ENCODE data around the gene MTHFR. TPM values are rescaled to one million over a fixed set of nuclear protein-coding genes. Genes with fewer than 3 reads are reported as not detected.

MTHFR gene
- total and polyA plus RNA-seq, 2 of the 4 experiments (the other 2 are of a cell fraction): 7.3 to 7.4 TPM

DNA sequence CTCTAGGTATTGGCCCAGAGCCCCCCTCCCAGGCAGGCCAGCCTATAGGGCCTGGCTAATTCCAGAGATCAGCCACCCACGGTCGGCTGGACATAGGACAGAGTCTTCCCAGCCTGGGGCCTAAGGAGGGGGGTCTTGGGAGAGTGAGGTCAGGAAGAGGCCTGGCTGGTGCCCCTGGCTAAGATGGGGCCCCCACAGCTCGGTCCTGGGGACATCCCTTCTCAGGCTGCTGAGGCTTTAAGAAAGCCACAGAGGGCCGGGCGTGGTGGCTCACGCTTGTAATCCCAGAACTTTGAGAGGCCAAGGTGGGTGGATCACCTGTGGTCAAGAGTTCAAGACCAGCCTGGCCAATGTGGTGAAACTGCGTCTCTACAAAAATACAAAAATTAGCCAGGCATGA, 41.2 kb downstream of the MTHFR start:
- dilution Hi-C loops (cut with HindIII; ENCODE audit: low sequenced_read_pairs, unreplicated experiment): no loop called here
- POLR2A ChIA-PET (ENCODE audit: unreplicated experiment): no interaction called here
- H2AK9ac ChIP-seq (replicated peaks; ENCODE audit: low read depth, low read length, poor library complexity): no peak overlapping the region

More for the DNA sequence above, 41.2 kb downstream of the MTHFR start:
- DNase-seq: no peak
- H4K5ac ChIP-seq (ENCODE audit: low read depth, low read length): no peak overlapping the region
- WGBS, 2 experiments (ENCODE audit: extremely low coverage in 2 of 2, insufficient read length in 1 of 2): 73% methylated on average over 4 of the region's 7 CpGs; no CpG with 5 or more reads in 1 of the 2 experiments
- no peak overlapping the region for H4K8ac ChIP-seq (ENCODE audit: low read depth in 2 of 2, low read length in 2 of 2)
- no peak overlapping the region for H3K23ac ChIP-seq (ENCODE audit: low read depth, low read length)
- no peak overlapping the region for H3K4me2 ChIP-seq (ENCODE audit: low read depth, low read length)
- CTCF ChIA-PET: no interaction called here
- no peak overlapping the region for H3K27ac ChIP-seq (ENCODE audit: insufficient read depth, low read length)
- H4K20me1 ChIP-seq (ENCODE audit: insufficient read depth, low read length): no peaks in the 10 kb centered on the region
- TF ChIP-seq BHLHE40 (IDR thresholded peaks at IDR 0.05; ENCODE audit: low read depth, low read length): no peak
- intact Hi-C loops (cut with micrococcal nuclease): no loop called here
- no peak overlapping the region for H2BK120ac ChIP-seq (ENCODE audit: low read depth, low read length)
- no peaks in the 10 kb centered on the region for H3K9me1 ChIP-seq (ENCODE audit: insufficient read depth, low read length)
- H3K36me3 ChIP-seq (ENCODE audit: control insufficient read depth, insufficient read depth, low read length): no peaks in the 10 kb centered on the region
- H2AFZ ChIP-seq (replicated peaks; ENCODE audit: low read length, poor library complexity): no peak overlapping the region
- no peaks in the 10 kb centered on the region for H3K79me1 ChIP-seq (ENCODE audit: low read depth in 1 of 2, low read length in 2 of 2)
- H3K4ac ChIP-seq (ENCODE audit: low read depth, low read length): no peak overlapping the region
- H3K4me1 ChIP-seq (ENCODE audit: control insufficient read depth, insufficient read depth, low read length): peaks cover 1% of the 10 kb centered on the region; the same call in 1 of the 2 replicates
- H3K27me3 ChIP-seq (ENCODE audit: control insufficient read depth, insufficient read depth, low read length): peaks cover 42% of the 10 kb centered on the region
- ATAC-seq (ENCODE audit: low read depth): no peak
- no peak overlapping the region for H3K56ac ChIP-seq (ENCODE audit: extremely low read depth, insufficient read depth, low read length)
- no peak overlapping the region for H2BK20ac ChIP-seq (ENCODE audit: low read depth, low read length)
- H2BK15ac ChIP-seq (ENCODE audit: low read depth, low read length): no peak overlapping the region
- no peak overlapping the region for H4K91ac ChIP-seq (ENCODE audit: insufficient read depth, low read depth, low read length)
- H3K14ac ChIP-seq (replicated peaks; ENCODE audit: low read depth, low read length): no peak overlapping the region
- in situ Hi-C loops (cut with MboI; ENCODE audit: low sequenced_read_pairs): no loop called here
- no TSS peak for BruUV-seq (replicated peaks)
- H2AK5ac ChIP-seq (ENCODE audit: low read depth, low read length): no peak overlapping the region
- no peak overlapping the region for H3K9ac ChIP-seq (ENCODE audit: low read depth, low read length)
- no peak overlapping the region for H3K18ac ChIP-seq (ENCODE audit: low read depth, low read length)
- no peak overlapping the region for H2BK5ac ChIP-seq (ENCODE audit: low read depth, low read length, poor library complexity, severe bottlenecking)
- no peak overlapping the region for H3K4me3 ChIP-seq (ENCODE audit: insufficient read depth, low read depth, low read length)
- no peaks in the 10 kb centered on the region for H3K9me3 ChIP-seq (ENCODE audit: control insufficient read depth, insufficient read depth, low read length)
